HepG2 (cell line): ENCODE data around the gene LIN7A. TPM values are rescaled to one million over a fixed set of nuclear protein-coding genes. Genes with fewer than 3 reads are reported as not detected.

Experiments used
- IKZF1 ChIP-seq: fragments of 450-650 bp; IDR thresholded peaks from 2 replicates; pipeline ENCODE4 v1.7.1; 2016
- MTF2 ChIP-seq: sonication (generic); formaldehyde crosslinking; IDR thresholded peaks from 2 replicates; pipeline ENCODE4 v1.5.0; 2020; ENCODE audit warnings: missing genetic modification reagents, borderline replicate concordance
- PCBP1 ChIP-seq: fragments of 200-400 bp; formaldehyde crosslinking; IDR thresholded peaks from 2 replicates; pipeline ENCODE4 v1.6.1; 2017; ENCODE audit warnings: mild to moderate bottlenecking, low read depth, low read length, borderline replicate concordance
- RBAK ChIP-seq: sonication (generic); formaldehyde crosslinking; IDR thresholded peaks from 2 replicates; pipeline ENCODE4 v1.5.1; 2020; ENCODE audit warnings: mild to moderate bottlenecking, missing genetic modification reagents
- SAFB2 ChIP-seq: sonication (generic); formaldehyde crosslinking; IDR thresholded peaks from 2 replicates; pipeline ENCODE4 v1.5.1; 2020; ENCODE audit warnings: missing genetic modification reagents, low read depth, mild to moderate bottlenecking, borderline replicate concordance
- SOX5 ChIP-seq: IDR thresholded peaks from 2 replicates; pipeline ENCODE4 v1.6.1; 2016; ENCODE audit warnings: borderline replicate concordance
- SOX6 ChIP-seq, 2 experiments: fragments of 450-650 bp in 1 of 2; sonication (generic) in 1 of 2; formaldehyde crosslinking in 1 of 2; IDR thresholded peaks; 2 replicates each; pipeline versions ENCODE4 v1.4.0 to v1.6.1; 2017 to 2020; ENCODE audit warnings: antibody characterized with exemption in 1 of 2, mild to moderate bottlenecking in 1 of 2, missing genetic modification reagents in 1 of 2
- STAG1 ChIP-seq: sonication (generic); formaldehyde crosslinking; IDR thresholded peaks from 2 replicates; pipeline ENCODE4 v1.4.0; 2020; ENCODE audit warnings: missing genetic modification reagents
- TMF1 ChIP-seq: sonication (generic); formaldehyde crosslinking; IDR thresholded peaks from 2 replicates; pipeline ENCODE4 v1.8.1; 2022; ENCODE audit warnings: low read depth, missing genetic modification reagents
- ZNF17 ChIP-seq: sonication (generic); formaldehyde crosslinking; IDR thresholded peaks from 2 replicates; pipeline ENCODE4 v1.5.0; 2020; ENCODE audit warnings: mild to moderate bottlenecking, missing genetic modification reagents
- ZNF605 ChIP-seq: sonication (generic); formaldehyde crosslinking; IDR thresholded peaks from 2 replicates; pipeline ENCODE4 v1.8.0; 2022; ENCODE audit warnings: mild to moderate bottlenecking, missing genetic modification reagents
- ZNF614 ChIP-seq: IDR thresholded peaks from 2 replicates; pipeline ENCODE4 v1.6.1; 2018; ENCODE audit warnings: missing biosample characterization, missing genetic modification reagents, inconsistent platforms, borderline replicate concordance
- ZNF629 ChIP-seq: sonication (generic); formaldehyde crosslinking; conservative IDR thresholded peaks from 2 replicates; pipeline ENCODE4 v1.5.0; 2020; ENCODE audit warnings: missing genetic modification reagents
- ZNF772 ChIP-seq: sonication (generic); formaldehyde crosslinking; IDR thresholded peaks from 2 replicates; pipeline ENCODE4 v1.5.0; 2020; ENCODE audit warnings: mild to moderate bottlenecking, missing genetic modification reagents
- polyA plus RNA-seq, 8 experiments: library from polyadenylated mRNA; depleted of rRNA in 3 of 8; stranded (reverse) in 7 of 8; unstranded in 1 of 8; fragments of >200 nt; fragmentation: Illumina TruSeq in 4 of 8; extraction: Trizol in 4 of 8; gene quantifications; 2 replicates each; pipeline versions ENCODE4 v1.2.1 to v1.2.3, GENCODE V29; 2011 to 2016; ENCODE audit warnings: low read depth in 4 of 8, missing spikeins in 1 of 8, mixed read lengths in 1 of 8; ENCODE audit not compliant: insufficient read depth in 1 of 8
- total RNA-seq, 5 experiments: library from RNA; depleted of rRNA; stranded (reverse); fragments of >200 nt; fragmentation: Illumina TruSeq; extraction: Trizol; gene quantifications; 2 replicates each; pipeline ENCODE4 v1.2.3, GENCODE V29; 2016; ENCODE audit warnings: low read depth in 1 of 5
- TF ChIP-seq, protein P1 (sequence below): sonication (generic); formaldehyde crosslinking; IDR thresholded peaks from 2 replicates; pipeline ENCODE4 v1.5.1; 2020; ENCODE audit warnings: mild to moderate bottlenecking, missing genetic modification reagents, moderate library complexity
- TF ChIP-seq, protein P2 (sequence below): sonication (generic); formaldehyde crosslinking; IDR thresholded peaks from 2 replicates; pipeline ENCODE4 v1.4.0; 2020; ENCODE audit warnings: missing genetic modification reagents
- TF ChIP-seq, protein P3 (sequence below): sonication (generic); formaldehyde crosslinking; IDR thresholded peaks from 2 replicates; pipeline ENCODE4 v1.8.0; 2022; ENCODE audit warnings: missing genetic modification reagents, mild to moderate bottlenecking, inconsistent platforms, borderline replicate concordance
- TF ChIP-seq, protein P4 (sequence below): sonication (generic); formaldehyde crosslinking; IDR thresholded peaks from 2 replicates; pipeline ENCODE4 v1.4.0; 2020; ENCODE audit warnings: missing genetic modification reagents, borderline replicate concordance

The LIN7A gene
- total and polyA plus RNA-seq, 2 of the 13 experiments (the other 11 are each of a cell fraction or from before 2014, with no cell fraction given), result 18.5 to 19.2 TPM

DNA sequence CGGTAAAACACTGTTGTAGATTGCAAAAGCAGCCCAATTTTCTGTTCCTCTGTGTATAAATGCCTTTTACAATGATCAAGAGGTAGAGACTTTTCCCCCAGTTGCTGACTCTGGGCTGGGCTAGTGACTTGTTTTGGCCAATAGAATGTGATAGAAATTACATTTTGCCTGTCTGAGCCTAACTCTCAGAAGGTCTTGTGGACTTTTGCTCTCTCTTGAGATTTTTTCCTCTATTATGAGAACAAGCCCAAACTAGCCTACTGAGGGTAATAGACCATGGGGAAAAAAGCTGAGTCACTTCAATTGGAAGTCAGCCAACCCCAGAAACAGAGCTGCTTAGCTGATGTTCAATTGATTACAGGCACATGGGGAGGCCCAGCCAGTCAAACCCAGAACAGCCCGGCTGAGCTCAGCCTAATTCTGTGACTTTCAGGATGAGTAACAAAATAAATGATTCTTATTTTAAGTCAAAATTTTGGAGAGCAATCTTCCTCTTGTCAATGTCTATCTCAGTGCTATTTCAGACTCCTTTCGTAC is 159.7 kb downstream of the LIN7A start (continued):
- TF ChIP-seq, protein P1, sequence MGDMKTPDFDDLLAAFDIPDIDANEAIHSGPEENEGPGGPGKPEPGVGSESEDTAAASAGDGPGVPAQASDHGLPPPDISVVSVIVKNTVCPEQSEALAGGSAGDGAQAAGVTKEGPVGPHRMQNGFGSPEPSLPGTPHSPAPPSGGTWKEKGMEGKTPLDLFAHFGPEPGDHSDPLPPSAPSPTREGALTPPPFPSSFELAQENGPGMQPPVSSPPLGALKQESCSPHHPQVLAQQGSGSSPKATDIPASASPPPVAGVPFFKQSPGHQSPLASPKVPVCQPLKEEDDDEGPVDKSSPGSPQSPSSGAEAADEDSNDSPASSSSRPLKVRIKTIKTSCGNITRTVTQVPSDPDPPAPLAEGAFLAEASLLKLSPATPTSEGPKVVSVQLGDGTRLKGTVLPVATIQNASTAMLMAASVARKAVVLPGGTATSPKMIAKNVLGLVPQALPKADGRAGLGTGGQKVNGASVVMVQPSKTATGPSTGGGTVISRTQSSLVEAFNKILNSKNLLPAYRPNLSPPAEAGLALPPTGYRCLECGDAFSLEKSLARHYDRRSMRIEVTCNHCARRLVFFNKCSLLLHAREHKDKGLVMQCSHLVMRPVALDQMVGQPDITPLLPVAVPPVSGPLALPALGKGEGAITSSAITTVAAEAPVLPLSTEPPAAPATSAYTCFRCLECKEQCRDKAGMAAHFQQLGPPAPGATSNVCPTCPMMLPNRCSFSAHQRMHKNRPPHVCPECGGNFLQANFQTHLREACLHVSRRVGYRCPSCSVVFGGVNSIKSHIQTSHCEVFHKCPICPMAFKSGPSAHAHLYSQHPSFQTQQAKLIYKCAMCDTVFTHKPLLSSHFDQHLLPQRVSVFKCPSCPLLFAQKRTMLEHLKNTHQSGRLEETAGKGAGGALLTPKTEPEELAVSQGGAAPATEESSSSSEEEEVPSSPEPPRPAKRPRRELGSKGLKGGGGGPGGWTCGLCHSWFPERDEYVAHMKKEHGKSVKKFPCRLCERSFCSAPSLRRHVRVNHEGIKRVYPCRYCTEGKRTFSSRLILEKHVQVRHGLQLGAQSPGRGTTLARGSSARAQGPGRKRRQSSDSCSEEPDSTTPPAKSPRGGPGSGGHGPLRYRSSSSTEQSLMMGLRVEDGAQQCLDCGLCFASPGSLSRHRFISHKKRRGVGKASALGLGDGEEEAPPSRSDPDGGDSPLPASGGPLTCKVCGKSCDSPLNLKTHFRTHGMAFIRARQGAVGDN (CRISPR knock-in tag), result no peak
- TF ChIP-seq STAG1 (no peak), ZNF629 (CRISPR knock-in tag) (no peak), SOX6 (IDR thresholded peaks at IDR 0.05) (no peak), SOX6 (CRISPR knock-in tag; IDR thresholded peaks at IDR 0.05) (no peak; the same call in 1 of the 2 replicates), ZNF605 (no peak), PCBP1 (no peak), MTF2 (CRISPR knock-in tag) (no peak), SOX5 (peak; percentile 67; the same call in 1 of the 2 replicates), ZNF772 (CRISPR knock-in tag) (no peak), ZNF17 (CRISPR knock-in tag) (no peak), RBAK (no peak), IKZF1 (no peak), SAFB2 (CRISPR knock-in tag) (no peak), ZNF614 (CRISPR knock-in tag) (peak; percentile 94), TMF1 (no peak)
- TF ChIP-seq, protein P2, sequence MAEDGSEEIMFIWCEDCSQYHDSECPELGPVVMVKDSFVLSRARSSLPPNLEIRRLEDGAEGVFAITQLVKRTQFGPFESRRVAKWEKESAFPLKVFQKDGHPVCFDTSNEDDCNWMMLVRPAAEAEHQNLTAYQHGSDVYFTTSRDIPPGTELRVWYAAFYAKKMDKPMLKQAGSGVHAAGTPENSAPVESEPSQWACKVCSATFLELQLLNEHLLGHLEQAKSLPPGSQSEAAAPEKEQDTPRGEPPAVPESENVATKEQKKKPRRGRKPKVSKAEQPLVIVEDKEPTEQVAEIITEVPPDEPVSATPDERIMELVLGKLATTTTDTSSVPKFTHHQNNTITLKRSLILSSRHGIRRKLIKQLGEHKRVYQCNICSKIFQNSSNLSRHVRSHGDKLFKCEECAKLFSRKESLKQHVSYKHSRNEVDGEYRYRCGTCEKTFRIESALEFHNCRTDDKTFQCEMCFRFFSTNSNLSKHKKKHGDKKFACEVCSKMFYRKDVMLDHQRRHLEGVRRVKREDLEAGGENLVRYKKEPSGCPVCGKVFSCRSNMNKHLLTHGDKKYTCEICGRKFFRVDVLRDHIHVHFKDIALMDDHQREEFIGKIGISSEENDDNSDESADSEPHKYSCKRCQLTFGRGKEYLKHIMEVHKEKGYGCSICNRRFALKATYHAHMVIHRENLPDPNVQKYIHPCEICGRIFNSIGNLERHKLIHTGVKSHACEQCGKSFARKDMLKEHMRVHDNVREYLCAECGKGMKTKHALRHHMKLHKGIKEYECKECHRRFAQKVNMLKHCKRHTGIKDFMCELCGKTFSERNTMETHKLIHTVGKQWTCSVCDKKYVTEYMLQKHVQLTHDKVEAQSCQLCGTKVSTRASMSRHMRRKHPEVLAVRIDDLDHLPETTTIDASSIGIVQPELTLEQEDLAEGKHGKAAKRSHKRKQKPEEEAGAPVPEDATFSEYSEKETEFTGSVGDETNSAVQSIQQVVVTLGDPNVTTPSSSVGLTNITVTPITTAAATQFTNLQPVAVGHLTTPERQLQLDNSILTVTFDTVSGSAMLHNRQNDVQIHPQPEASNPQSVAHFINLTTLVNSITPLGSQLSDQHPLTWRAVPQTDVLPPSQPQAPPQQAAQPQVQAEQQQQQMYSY (CRISPR knock-in tag), result no peak; the same call in 1 of the 2 replicates
- TF ChIP-seq, protein P3, sequence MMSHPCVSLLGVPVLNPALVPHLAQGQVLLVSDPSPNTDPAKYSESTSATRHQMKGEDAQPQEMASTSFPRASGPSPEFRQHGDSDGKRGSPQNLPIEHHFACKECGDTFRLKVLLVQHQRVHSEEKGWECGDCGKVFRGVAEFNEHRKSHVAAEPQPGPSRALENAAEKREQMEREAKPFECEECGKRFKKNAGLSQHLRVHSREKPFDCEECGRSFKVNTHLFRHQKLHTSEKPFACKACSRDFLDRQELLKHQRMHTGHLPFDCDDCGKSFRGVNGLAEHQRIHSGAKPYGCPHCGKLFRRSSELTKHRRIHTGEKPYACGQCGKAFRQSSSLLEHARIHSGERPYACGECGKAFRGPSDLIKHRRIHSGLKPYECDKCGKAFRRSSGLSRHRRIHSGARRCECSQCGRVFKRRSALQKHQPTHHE (CRISPR knock-in tag), result no peak
- TF ChIP-seq, protein P4, sequence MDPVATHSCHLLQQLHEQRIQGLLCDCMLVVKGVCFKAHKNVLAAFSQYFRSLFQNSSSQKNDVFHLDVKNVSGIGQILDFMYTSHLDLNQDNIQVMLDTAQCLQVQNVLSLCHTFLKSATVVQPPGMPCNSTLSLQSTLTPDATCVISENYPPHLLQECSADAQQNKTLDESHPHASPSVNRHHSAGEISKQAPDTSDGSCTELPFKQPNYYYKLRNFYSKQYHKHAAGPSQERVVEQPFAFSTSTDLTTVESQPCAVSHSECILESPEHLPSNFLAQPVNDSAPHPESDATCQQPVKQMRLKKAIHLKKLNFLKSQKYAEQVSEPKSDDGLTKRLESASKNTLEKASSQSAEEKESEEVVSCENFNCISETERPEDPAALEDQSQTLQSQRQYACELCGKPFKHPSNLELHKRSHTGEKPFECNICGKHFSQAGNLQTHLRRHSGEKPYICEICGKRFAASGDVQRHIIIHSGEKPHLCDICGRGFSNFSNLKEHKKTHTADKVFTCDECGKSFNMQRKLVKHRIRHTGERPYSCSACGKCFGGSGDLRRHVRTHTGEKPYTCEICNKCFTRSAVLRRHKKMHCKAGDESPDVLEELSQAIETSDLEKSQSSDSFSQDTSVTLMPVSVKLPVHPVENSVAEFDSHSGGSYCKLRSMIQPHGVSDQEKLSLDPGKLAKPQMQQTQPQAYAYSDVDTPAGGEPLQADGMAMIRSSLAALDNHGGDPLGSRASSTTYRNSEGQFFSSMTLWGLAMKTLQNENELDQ (CRISPR knock-in tag), result no peak
